BLaER1 treated with 17β-estradiol and CSF1 and Interleukin-3, amounts not matched to agents 10 nM and 100 nM (cell line): ENCODE measurements around the gene NAA20.
"Not testable (repeated sequence)": the region's sequence is repeated elsewhere in the genome, so short reads cannot be mapped to it uniquely, and the experiment has no call there.

Source experiments
- H3K27ac ChIP-seq, 11 experiments: shearing (Covaris generic); formaldehyde crosslinking; 2 replicates each; pipeline ENCODE4 v1.8.1; 2022
- H3K27me3 ChIP-seq, 11 experiments: shearing (Covaris generic); formaldehyde crosslinking; 2 replicates each; pipeline ENCODE4 v1.8.1; 2022
- H3K36me3 ChIP-seq, 11 experiments: shearing (Covaris generic); formaldehyde crosslinking; 2 replicates each; pipeline ENCODE4 v1.8.1; 2022
- H3K4me1 ChIP-seq, 10 experiments: shearing (Covaris generic); formaldehyde crosslinking; 2 replicates each; pipeline ENCODE4 v1.8.1; 2022
- H3K4me2 ChIP-seq, 11 experiments: shearing (Covaris generic); formaldehyde crosslinking; 2 replicates each; pipeline ENCODE4 v1.8.1; 2022
- H3K4me3 ChIP-seq, 10 experiments: shearing (Covaris generic); formaldehyde crosslinking; 2 replicates each; pipeline ENCODE4 v1.8.1; 2022
- H3K9ac ChIP-seq, 11 experiments: shearing (Covaris generic); formaldehyde crosslinking; 2 replicates each; pipeline ENCODE4 v1.8.1; 2022
- H3K9me3 ChIP-seq, 11 experiments: shearing (Covaris generic); formaldehyde crosslinking; replicated peaks in 1 of 11; 2 replicates each; pipeline ENCODE4 v1.8.1; 2022
- H4K20me1 ChIP-seq, 11 experiments: shearing (Covaris generic); formaldehyde crosslinking; 2 replicates each; pipeline ENCODE4 v1.8.1; 2022
- Cebpa-rat ChIP-seq, 11 experiments: shearing (Covaris generic); IDR thresholded peaks; 2 replicates each; pipeline ENCODE4 v1.8.1; 2022

Gene NAA20

DNA sequence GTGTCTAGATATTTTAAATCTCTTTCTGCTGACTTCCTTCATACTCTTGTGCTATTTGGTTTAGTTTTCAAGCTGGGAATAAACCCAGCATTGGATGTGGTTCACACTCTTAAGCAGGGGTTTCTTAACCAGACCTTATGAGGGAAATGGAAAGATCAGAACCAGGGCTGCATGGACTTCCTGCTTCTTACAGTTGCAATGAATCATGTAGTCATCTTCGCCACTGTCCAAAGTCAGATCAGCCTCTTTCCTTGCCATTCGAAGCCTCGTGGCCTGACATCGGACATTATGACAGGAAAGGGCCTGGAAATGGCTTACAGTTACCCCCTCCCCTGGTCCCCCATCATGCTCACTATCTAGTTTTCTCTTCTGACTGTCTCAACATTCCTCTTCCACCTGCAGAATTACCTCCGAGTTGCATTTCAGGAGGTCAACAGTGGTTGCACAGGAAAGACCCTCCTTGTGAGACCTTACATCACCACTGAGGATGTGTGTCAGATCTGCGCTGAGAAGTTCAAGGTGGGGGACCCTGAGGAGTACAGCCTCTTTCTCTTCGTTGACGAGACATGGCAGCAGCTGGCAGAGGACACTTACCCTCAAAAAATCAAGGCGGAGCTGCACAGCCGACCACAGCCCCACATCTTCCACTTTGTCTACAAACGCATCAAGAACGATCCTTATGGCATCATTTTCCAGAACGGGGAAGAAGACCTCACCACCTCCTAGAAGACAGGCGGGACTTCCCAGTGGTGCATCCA is 16.8 kb upstream of the NAA20 start:
- peak overlapping the region in 3 of 10 experiments; percentile 5 to 20 (median 17); a peak in 3 of 20 replicates for H3K4me3 ChIP-seq
- no peaks in the 10 kb centered on the region for H3K9me3 ChIP-seq
- no peaks in the 10 kb centered on the region for H3K27me3 ChIP-seq
- H3K4me1 ChIP-seq: peaks cover 95 to 100% (median 99%) of the 10 kb centered on the region in 10 experiments
- H3K36me3 ChIP-seq: peaks cover 7 to 81% (median 71%) of the 10 kb centered on the region in 11 experiments; a peak in 21 of 22 replicates
- peak overlapping the region; percentile 71 to 97 (median 90) for H3K4me2 ChIP-seq
- H4K20me1 ChIP-seq: no peaks in the 10 kb centered on the region
- peak overlapping the region; percentile 13 to 97 (median 94); a peak in 21 of 22 replicates for H3K27ac ChIP-seq
- H3K9ac ChIP-seq: peak overlapping the region in 7 of 11 experiments; percentile 4 to 89 (median 49); a peak in 8 of 22 replicates
- no peak for TF ChIP-seq Cebpa-rat (IDR thresholded peaks at IDR 0.05)

GRCh38 chr20:20002101-20002998 is 14.8 kb upstream of the NAA20 start:
- Histone ChIP-seq H3K4me3 (peak overlapping the region in 7 of 10 experiments; percentile 6 to 33 (median 19); a peak in 6 of 20 replicates), H3K4me2 (peak overlapping the region; percentile 78 to 97 (median 90)), H3K27me3 (no peaks in the 10 kb centered on the region), H3K27ac (peak overlapping the region; percentile 88 to 97 (median 94)), H3K9ac (peak overlapping the region; percentile 71 to 93 (median 82)), H3K9me3 (no peaks in the 10 kb centered on the region), H3K4me1 (peaks cover 79 to 98% (median 91%) of the 10 kb centered on the region in 10 experiments), H4K20me1 (no peaks in the 10 kb centered on the region), H3K36me3 (peaks cover 7 to 61% (median 52%) of the 10 kb centered on the region in 11 experiments; a peak in 21 of 22 replicates)
- TF ChIP-seq Cebpa-rat (IDR thresholded peaks at IDR 0.05): no peak

DNA sequence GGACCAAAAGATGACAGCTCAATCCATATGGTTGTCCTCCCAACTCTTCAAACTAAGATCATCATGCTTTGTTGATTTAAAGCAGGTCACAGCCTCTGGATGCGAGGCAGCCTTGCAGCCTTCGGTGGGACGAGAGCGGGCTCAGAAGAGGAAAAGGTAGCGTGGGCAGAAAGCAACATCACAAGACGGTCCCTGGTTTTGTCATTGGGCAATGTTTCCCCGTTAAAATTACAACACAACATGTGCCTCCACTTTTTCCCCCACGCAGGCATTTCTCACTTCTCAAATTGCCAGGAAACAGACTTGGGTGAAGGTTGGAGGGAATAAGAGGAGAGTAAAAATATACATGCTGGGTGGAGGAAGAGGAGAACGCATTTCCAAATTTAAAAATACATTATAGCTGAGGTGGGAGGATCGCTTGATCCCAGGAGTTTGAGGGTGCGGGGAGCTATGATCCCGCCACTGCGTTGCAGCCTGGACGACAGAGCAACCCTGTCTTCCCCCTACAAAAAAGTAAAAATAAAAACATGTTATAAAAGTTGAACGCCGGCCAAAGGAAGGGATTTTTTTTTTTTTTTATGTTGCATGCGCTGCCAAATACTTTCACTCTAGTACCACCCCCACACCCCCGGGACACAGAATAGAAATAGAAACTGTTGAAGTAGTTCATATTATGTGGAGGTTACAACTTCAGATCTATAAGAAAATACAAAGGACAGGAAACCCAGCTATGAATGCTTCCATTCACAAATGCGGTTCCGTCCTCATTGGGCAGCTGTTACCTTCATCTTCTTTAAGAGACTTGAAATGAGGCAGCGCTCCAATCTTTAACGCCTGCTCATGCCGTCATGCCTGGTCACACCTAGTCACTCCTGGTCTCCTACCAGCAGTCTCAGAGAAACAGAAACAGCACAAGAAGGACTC is 13.9 kb upstream of the NAA20 start:
- H3K27ac ChIP-seq: peak overlapping the region; percentile 88 to 97 (median 94)
- H3K4me1 ChIP-seq: peaks cover 70 to 98% (median 90%) of the 10 kb centered on the region in 10 experiments
- peak overlapping the region; percentile 78 to 97 (median 91) for H3K4me2 ChIP-seq

DNA sequence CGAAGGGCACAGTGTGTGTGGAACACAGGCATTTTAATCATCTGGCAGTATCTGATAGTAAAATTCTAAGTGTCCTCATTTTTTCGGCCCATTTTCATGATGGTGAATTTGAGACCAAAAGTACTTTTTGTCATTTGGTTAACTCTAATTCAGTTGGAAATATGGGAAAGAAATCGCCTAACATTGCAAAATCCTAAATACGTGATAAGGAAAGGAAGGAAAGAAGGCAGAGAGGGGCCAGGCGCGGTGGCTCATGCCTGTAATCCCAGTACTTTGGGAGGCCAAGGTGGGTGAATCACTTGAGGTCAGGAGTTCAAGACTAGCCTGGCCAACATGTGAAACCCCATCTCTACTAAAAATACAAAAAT is 13.2 kb upstream of the NAA20 start:
- H3K9me3 ChIP-seq, H4K20me1 ChIP-seq, H3K27me3 ChIP-seq: not testable (repeated sequence)
- H3K4me2 ChIP-seq: peak overlapping the region; percentile 78 to 97 (median 91)
- peak overlapping the region; percentile 88 to 97 (median 94) for H3K27ac ChIP-seq
- H3K4me1 ChIP-seq: peaks cover 70 to 98% (median 90%) of the 10 kb centered on the region in 10 experiments
- H3K4me3 ChIP-seq: peak overlapping the region; percentile 5 to 49 (median 35); a peak in 13 of 20 replicates
- H3K36me3 ChIP-seq: peaks cover 7 to 45% (median 37%) of the 10 kb centered on the region in 11 experiments; a peak in 21 of 22 replicates
- peak overlapping the region; percentile 71 to 93 (median 82) for H3K9ac ChIP-seq

More for the DNA sequence above, 13.9 kb upstream of the NAA20 start:
- H3K27me3 ChIP-seq: no peaks in the 10 kb centered on the region
- peak overlapping the region; percentile 5 to 49 (median 35); a peak in 13 of 20 replicates for H3K4me3 ChIP-seq
- H3K9ac ChIP-seq: peak overlapping the region; percentile 71 to 93 (median 82)
- no peaks in the 10 kb centered on the region for H4K20me1 ChIP-seq
- H3K9me3 ChIP-seq: no peaks in the 10 kb centered on the region
- H3K36me3 ChIP-seq: peaks cover 7 to 52% (median 43%) of the 10 kb centered on the region in 11 experiments; a peak in 21 of 22 replicates
- peak; percentile 85 to 99 (median 93) for TF ChIP-seq Cebpa-rat (IDR thresholded peaks at IDR 0.05)

- Histone ChIP-seq H3K4me1 (peaks cover 70 to 98% (median 90%) of the 10 kb centered on the region in 10 experiments), H3K9me3 (no peaks in the 10 kb centered on the region), H3K4me3 (no peak overlapping the region; a peak in 1 of 20 replicates), H3K9ac (peak overlapping the region in 9 of 11 experiments; percentile 1 to 93 (median 82); a peak in 9 of 22 replicates), H3K36me3 (peaks cover 7 to 31% (median 24%) of the 10 kb centered on the region in 11 experiments; a peak in 21 of 22 replicates), H3K4me2 (peak overlapping the region; percentile 78 to 97 (median 91)), H3K27me3 (no peaks in the 10 kb centered on the region), H3K27ac (peak overlapping the region; percentile 88 to 97 (median 94); a peak in 21 of 22 replicates), H4K20me1 (no peaks in the 10 kb centered on the region)
- TF ChIP-seq Cebpa-rat (IDR thresholded peaks at IDR 0.05): no peak
Measured at GRCh38 chr20:20005342-20005741, 11.8 kb upstream of the NAA20 start.

DNA sequence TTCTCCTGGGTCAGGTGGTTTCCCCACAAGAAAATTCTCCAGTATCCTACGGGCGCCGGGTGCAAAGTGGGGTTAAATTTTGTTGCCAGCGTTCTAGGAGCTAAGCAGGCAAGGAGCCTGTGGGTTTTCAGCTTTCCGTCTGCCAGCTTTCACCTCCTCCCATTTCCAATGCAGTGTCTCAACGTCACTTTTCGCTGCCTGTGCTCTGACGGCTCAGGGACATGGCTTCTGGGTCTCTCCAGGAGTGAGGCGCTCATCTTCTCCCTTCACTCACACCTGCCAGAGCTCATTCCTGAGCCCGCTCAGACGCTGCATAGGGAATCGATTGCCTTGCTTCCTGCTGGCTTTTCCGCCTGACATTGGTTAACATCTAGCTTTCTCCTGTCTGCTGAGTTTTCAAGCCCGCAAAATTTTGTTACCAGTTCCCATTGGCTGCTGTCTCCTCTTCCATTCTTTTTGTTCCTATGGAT is 7.3 kb upstream of the NAA20 start:
- peaks cover 0 to 4% (median 0%) of the 10 kb centered on the region in 11 experiments; a peak in 3 of 22 replicates for H3K36me3 ChIP-seq
- no peak for TF ChIP-seq Cebpa-rat (IDR thresholded peaks at IDR 0.05)
- H3K27me3 ChIP-seq: no peaks in the 10 kb centered on the region
- H3K4me2 ChIP-seq: peak overlapping the region; percentile 63 to 91 (median 85)
- H3K9ac ChIP-seq: peak overlapping the region; percentile 27 to 75 (median 60); a peak in 20 of 22 replicates
- peak overlapping the region in 2 of 10 experiments; percentile 1 to 20; a peak in 3 of 20 replicates for H3K4me3 ChIP-seq
- peak overlapping the region; percentile 44 to 86 (median 75) for H3K27ac ChIP-seq
- peaks cover 53 to 97% (median 76%) of the 10 kb centered on the region in 10 experiments for H3K4me1 ChIP-seq
- no peaks in the 10 kb centered on the region for H4K20me1 ChIP-seq
- no peaks in the 10 kb centered on the region for H3K9me3 ChIP-seq

GRCh38 chr20:20010639-20011500 is 6.3 kb upstream of the NAA20 start:
- H4K20me1 ChIP-seq: no peaks in the 10 kb centered on the region
- peak overlapping the region; percentile 63 to 91 (median 83) for H3K4me2 ChIP-seq
- H3K4me1 ChIP-seq: peaks cover 47 to 96% (median 72%) of the 10 kb centered on the region in 10 experiments

More at GRCh38 chr20:20010639-20011500, 6.3 kb upstream of the NAA20 start:
- no peak for TF ChIP-seq Cebpa-rat (IDR thresholded peaks at IDR 0.05)
- no peaks in the 10 kb centered on the region for H3K27me3 ChIP-seq
- no peaks in the 10 kb centered on the region for H3K9me3 ChIP-seq
- H3K27ac ChIP-seq: peak overlapping the region; percentile 44 to 86 (median 75)
- no peaks in the 10 kb centered on the region for H3K36me3 ChIP-seq
- H3K4me3 ChIP-seq: peak overlapping the region in 4 of 10 experiments; percentile 20 to 38 (median 30); a peak in 7 of 20 replicates
- peak overlapping the region; percentile 11 to 75 (median 59); a peak in 21 of 22 replicates for H3K9ac ChIP-seq
